ENCODE data around the gene ANKS1A. TPM values are rescaled to one million over a fixed set of nuclear protein-coding genes. Genes with fewer than 3 reads are reported as not detected.
"Not testable (repeated sequence)": the region's sequence is repeated elsewhere in the genome, so short reads cannot be mapped to it uniquely, and the experiment has no call there.

Gene ANKS1A
- total RNA-seq, 4 donors from 2014 or later: 12.1 to 31.8 (median 24.1) TPM

- H3K4me1 ChIP-seq: peaks cover 0 to 10% of the 10 kb centered on the region in 2 donors
- DNase-seq: no peak
- no peak overlapping the region for H3K27ac ChIP-seq
- intact Hi-C loops (cut with DNase I; ENCODE audit: low total_unique reads): no loop called here
- TF ChIP-seq CTCF (IDR thresholded peaks at IDR 0.05) (no peak), POLR2A (IDR thresholded peaks at IDR 0.05) (no peak)
- no peaks in the 10 kb centered on the region for H3K36me3 ChIP-seq
- H3K9me3 ChIP-seq: no peaks in the 10 kb centered on the region
- H3K4me3 ChIP-seq: no peak overlapping the region
- H3K27me3 ChIP-seq: no peaks in the 10 kb centered on the region
Observed at GRCh38 chr6:35093783-35094182, 204.7 kb downstream of the ANKS1A start.

GRCh38 chr6:35094183-35094582, 205.1 kb downstream of the ANKS1A start:
- intact Hi-C loops (cut with DNase I; ENCODE audit: low total_unique reads): no loop called here
- Histone ChIP-seq H3K27ac (no peak overlapping the region), H3K36me3 (no peaks in the 10 kb centered on the region)

GRCh38 chr6:35096129-35096862, 207.2 kb downstream of the ANKS1A start:
- TF ChIP-seq POLR2A (IDR thresholded peaks at IDR 0.05): no peak
- no peak for TF ChIP-seq CTCF (IDR thresholded peaks at IDR 0.05)
- H3K4me1 ChIP-seq: peaks cover 0 to 10% of the 10 kb centered on the region in 2 donors
- intact Hi-C loops (cut with DNase I; ENCODE audit: low total_unique reads): no loop called here

More at GRCh38 chr6:35094183-35094582, 205.1 kb downstream of the ANKS1A start:
- no peaks in the 10 kb centered on the region for H3K27me3 ChIP-seq
- DNase-seq: no peak
- TF ChIP-seq POLR2A (IDR thresholded peaks at IDR 0.05): no peak
- TF ChIP-seq CTCF (IDR thresholded peaks at IDR 0.05): no peak
- H3K4me3 ChIP-seq: no peak overlapping the region
- H3K9me3 ChIP-seq: no peaks in the 10 kb centered on the region
- peaks cover 0 to 10% of the 10 kb centered on the region in 2 donors for H3K4me1 ChIP-seq

GRCh38 chr6:35099116-35099515, 210.1 kb downstream of the ANKS1A start:
- Histone ChIP-seq H3K4me3 (no peak overlapping the region), H3K27me3 (no peaks in the 10 kb centered on the region), H3K36me3 (no peaks in the 10 kb centered on the region), H3K9me3 (no peaks in the 10 kb centered on the region), H3K27ac (no peak overlapping the region), H3K4me1 (no peaks in the 10 kb centered on the region)
- no peak for DNase-seq
- intact Hi-C loops (cut with DNase I; ENCODE audit: low total_unique reads): no loop called here
- no peak for TF ChIP-seq CTCF (IDR thresholded peaks at IDR 0.05)
- TF ChIP-seq POLR2A (IDR thresholded peaks at IDR 0.05): no peak

More at GRCh38 chr6:35096129-35096862, 207.2 kb downstream of the ANKS1A start:
- no peak overlapping the region for H3K27ac ChIP-seq
- H3K4me3 ChIP-seq: no peak overlapping the region
- H3K9me3 ChIP-seq: no peaks in the 10 kb centered on the region
- no peak for DNase-seq
- H3K27me3 ChIP-seq: no peaks in the 10 kb centered on the region
- no peaks in the 10 kb centered on the region for H3K36me3 ChIP-seq

- Histone ChIP-seq H3K9me3 (no peaks in the 10 kb centered on the region), H3K4me1 (no peaks in the 10 kb centered on the region), H3K36me3 (no peaks in the 10 kb centered on the region), H3K27ac (no peak overlapping the region), H3K4me3 (no peak overlapping the region), H3K27me3 (no peaks in the 10 kb centered on the region)
- DNase-seq: no peak
- intact Hi-C loops (cut with DNase I; ENCODE audit: low total_unique reads): no loop called here
- TF ChIP-seq CTCF (IDR thresholded peaks at IDR 0.05) (no peak), POLR2A (IDR thresholded peaks at IDR 0.05) (no peak)
Observed at GRCh38 chr6:35105078-35105477, 216.0 kb downstream of the ANKS1A start.

- intact Hi-C loops (cut with DNase I; ENCODE audit: low total_unique reads); H3K27me3 ChIP-seq; H3K4me3 ChIP-seq; H3K4me1 ChIP-seq; DNase-seq; H3K36me3 ChIP-seq; H3K27ac ChIP-seq; H3K9me3 ChIP-seq: not testable (repeated sequence)
Observed at GRCh38 chr6:35106061-35106460, 217.0 kb downstream of the ANKS1A start.

- H3K4me1 ChIP-seq; H3K27ac ChIP-seq; intact Hi-C loops (cut with DNase I; ENCODE audit: low total_unique reads); H3K9me3 ChIP-seq; H3K27me3 ChIP-seq; DNase-seq; H3K36me3 ChIP-seq; H3K4me3 ChIP-seq: not testable (repeated sequence)
Observed at GRCh38 chr6:35107208-35107607, 218.2 kb downstream of the ANKS1A start.

- H3K27me3 ChIP-seq; H3K4me3 ChIP-seq; H3K36me3 ChIP-seq; H3K9me3 ChIP-seq; DNase-seq; H3K27ac ChIP-seq; intact Hi-C loops (cut with DNase I; ENCODE audit: low total_unique reads); H3K4me1 ChIP-seq: not testable (repeated sequence)
Observed at GRCh38 chr6:35107761-35108160, 218.7 kb downstream of the ANKS1A start.
